Glomerular visceral epithelial cell (primary cell): ENCODE data around the gene FPGS.

Experiments
- DNase-seq: peaks from one replicate; pipeline ENCODE4 v3.0.0-alpha.2; 2016; ENCODE audit errors: extremely low spot score

Gene FPGS

DNA sequence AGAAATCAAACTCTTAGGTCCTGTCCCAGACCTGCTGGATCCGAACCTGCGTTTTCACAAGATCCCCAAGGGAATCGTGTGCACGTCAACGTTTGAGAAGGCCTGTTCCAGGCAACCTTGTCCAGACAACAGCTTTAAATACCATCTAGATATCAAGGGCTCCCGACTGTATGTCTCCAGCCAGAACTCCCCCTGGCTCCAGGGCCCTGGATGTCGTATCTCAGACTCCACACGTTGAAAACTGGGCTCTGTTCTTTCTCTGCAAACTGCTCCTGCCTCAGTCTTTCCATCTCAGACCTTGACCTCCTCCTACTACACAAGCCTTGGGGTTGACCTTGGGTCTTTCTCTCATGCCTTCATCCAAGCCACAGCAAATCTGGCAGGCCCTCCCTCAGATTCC lies 57.6 kb downstream of the FPGS start:
- DNase-seq: no peak

GRCh38 chr9:127860779-127861178 lies 58.1 kb downstream of the FPGS start:
- no peak for DNase-seq

DNA sequence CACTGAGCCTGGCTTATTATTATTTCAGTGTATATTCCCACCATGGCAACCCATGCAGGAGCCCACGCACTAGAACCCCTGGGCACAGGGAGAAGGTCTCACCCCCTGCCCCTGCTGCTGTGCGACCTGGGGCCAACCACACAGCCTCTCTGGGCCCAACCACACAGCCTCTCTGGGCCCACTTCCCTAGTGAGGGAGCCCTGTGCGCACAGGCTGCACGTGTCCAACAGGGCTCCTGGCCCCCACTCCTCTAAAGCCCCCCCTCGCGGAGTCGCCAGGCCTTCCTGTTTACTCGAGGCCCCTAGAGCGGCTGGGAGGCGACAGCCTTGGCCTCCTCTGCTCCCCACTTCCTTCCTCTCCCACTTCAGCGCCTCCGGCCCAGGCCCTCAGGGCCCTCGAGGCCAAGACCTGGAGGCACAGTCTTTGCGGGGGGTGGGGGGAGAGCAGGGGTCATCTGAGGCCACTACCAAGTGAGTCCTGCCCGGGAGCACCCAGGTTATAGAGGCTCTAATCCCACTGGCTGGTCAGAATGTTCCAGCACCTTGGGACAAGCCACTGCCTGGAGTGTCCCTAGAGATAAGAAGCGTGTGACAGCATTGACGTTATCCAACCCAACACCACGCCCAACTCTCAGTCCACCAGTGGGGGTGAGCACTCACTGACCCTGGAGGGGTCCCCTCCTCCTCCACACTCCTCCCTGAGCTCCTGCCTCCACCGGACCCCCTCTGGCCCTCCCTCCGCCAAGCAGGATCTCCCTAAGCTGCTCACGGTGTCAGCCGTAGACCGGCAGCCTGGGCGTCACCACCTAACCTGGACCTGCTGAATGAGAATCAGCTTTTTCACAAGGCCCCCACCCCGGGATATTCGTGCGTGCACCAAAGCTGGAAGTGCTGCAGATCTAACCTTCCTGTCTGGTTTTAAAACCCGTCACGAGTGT lies 59.7 kb downstream of the FPGS start:
- DNase-seq: no peak

DNA sequence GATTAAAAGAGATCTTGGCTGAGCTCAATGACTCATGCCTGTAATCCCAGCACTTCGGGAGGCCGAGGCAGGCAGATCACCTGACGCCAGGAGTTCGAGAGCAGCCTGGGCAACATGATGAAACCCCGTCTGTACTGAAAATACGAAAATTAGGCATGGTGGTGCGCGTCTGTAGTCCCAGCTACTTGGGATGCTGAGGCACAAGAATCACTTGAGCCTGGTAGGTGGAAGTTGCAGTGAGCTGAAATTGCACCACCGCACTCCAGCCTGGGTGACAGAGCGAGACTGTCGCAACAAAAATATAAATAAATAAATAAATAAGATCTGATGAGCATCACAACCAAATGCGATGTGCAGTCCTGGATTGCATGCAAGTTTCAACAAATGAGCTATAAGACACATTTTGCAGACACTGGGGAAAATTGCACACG lies 60.5 kb downstream of the FPGS start:
- DNase-seq: no peak
